Myocyte (in vitro differentiated cells): Measurements from ENCODE around the gene EFHD2. TPM values are rescaled to one million over a fixed set of nuclear protein-coding genes. Genes with fewer than 3 reads are reported as not detected.
"Not testable (repeated sequence)": the region's sequence is repeated elsewhere in the genome, so short reads cannot be mapped to it uniquely, and the experiment has no call there.

Source experiments
- DNase-seq: peaks from one replicate; pipeline ENCODE4 v3.0.0-alpha.2; 2012; ENCODE audit warnings: low read depth
- total RNA-seq: library from RNA; depleted of rRNA; stranded (reverse); fragments of >200 nt; gene quantifications from 2 replicates; pipeline ENCODE4 v1.2.3, GENCODE V29; 2014

Gene EFHD2
- total RNA-seq, 1 donor from 2014 or later: 84.4 TPM

DNA sequence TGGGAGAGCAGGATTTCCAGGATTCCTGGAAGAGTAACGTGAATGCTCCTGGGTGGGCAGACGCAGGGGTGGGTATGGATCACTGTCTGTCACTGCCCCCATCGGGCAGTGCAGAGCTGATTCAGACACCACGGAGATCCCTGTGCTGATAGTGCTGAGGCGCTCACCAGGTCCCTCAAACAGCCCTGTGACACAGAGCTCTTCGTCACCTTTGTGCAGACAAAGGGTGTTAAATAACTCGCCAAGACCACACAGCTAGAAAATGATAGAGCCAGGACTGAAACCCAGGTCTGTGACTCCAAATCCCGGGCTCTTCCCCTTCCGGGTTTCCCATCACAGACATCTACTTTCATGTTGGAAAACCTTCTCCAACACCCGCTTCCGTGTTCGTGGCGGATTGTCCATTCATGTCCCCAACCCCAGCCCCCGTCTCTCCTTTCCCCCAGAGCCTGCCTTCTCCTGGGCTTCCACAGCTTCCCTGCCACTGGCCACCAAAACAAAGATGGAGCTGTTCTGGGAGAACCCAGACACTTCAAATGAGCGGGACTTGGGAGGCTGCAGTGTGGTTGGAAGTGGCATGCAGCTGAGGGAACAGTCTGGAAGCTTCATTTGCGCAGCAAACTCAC is 2.6 kb downstream of the EFHD2 start:
- no peak for DNase-seq

DNA sequence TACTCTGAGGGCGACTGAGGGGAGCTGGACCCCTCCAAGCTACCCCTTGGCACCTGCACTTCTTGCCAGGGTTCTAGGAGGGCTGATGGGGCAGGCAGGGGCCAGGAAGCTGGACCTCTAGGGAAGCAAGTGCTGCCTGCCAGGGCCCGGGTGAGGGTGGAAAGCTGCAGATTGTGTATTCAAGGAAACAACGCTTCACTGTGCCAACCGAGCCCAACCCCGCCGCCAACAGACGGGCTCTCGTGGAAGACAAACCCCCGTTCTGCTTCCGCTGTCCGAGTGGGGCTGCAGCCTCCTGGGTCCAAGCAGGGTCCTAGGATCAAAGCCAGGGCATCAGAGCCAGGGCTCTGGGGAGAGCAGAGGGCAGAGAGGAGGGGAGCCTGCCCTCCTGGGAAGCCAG is 3.2 kb downstream of the EFHD2 start:
- no peak for DNase-seq

DNA sequence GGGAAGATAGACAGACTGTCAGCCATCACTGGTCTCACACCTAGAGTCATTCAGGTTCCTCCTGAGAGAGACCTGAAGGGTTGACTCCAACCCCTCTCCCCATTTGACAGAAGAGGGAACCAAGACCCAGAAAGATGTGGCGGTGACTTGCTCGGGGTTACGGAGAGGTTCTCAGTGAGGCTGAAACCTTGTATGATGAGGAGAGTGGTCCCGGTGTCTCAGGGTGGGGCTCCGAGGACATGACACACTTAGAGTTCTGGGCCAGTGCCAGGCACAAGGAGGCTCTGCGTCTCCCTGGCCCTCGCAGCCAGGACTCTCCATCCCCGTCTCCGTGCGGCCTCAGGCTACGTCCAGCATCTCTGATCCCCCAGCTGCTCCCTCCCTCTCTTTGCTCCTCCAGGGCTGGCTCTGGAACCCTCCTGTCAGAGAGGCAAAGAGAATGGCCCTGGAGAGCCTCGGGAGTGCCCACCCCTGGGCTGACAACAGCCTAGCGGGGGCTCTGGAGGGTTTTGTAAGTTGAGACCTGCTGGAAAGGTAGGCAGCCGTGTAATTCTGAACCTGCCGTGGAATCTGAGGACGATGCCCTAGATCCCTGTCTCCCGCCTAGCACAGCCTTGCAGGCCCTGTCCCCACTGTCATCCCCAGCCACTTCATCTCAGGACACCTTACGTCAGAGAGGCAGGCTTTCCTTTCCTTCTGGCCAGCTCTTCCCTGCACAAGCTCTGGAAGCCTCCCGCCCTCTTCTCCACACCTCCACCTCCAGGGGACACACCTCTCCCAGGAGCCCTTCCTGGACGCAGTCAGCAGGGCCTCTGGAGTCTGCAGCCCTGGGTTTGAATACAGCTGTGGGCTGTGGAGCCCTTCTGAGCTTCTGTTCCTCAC is 4.1 kb downstream of the EFHD2 start:
- no peak for DNase-seq

DNA sequence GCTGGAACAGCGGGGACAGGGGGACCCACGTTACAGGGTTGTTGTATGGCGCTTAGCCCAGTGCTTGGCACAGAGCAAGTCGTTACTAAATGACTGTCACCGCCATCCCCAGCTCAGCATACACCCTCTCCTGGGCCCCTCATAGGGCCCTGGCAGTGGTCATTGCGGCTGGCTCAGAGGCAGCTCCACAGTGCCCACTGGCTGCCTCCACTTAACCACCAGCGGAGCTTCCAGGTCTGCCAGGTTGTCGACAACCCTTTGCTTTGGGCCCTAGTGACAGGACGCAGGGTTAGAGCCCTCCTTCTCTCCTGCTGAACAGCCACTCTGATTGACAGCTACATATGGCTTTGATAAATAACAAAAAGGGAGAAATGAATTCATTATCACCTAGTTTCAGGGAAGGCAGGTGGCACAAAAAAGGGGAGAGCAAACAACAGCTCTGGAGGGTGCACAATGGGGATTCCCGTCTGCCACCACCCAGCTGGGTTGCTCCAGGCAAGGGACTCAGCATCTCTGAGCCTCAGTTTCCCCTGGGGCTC is 4.8 kb downstream of the EFHD2 start:
- no peak for DNase-seq

DNA sequence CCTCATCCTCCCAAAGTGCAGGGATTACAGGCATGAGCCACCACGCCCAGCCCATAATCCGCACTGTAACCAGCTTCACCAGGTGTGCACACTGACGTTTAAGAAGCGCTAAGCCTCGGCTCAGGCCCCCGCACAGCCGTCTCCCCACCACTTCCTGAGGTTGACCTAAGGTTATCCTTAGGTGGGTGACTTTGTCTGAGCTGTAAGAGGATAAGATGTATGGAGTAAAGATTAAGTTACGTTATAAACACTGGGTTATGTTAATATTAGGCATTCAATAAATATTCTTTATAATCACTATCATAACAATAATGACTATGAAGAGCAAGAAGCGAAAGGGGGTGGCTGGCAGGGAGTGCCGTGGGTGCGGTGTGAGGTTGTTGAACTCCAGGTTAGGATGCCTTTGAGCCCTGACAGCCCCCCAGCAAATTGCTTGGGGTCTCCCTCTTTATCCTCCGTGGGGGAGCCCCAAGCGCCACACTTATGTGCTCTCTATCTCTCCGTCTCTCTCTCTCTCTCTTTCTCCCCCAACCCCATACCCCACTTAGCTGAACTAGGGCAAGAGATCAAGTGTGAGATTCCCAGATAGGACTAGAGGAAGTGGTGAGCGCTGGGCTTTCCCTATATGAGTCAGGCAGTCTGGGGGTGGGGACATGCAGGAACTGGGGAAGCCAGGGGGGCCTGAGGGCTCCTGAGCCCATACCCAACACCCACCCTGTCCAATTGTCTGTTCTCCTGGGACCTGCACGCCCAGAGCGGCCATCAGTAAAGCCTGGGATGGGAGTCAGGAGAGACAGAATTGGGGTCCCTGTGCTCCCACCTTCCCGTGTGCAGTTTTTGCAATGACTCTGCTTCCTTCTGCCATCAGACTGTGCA is 7.6 kb downstream of the EFHD2 start:
- DNase-seq: no peak

DNA sequence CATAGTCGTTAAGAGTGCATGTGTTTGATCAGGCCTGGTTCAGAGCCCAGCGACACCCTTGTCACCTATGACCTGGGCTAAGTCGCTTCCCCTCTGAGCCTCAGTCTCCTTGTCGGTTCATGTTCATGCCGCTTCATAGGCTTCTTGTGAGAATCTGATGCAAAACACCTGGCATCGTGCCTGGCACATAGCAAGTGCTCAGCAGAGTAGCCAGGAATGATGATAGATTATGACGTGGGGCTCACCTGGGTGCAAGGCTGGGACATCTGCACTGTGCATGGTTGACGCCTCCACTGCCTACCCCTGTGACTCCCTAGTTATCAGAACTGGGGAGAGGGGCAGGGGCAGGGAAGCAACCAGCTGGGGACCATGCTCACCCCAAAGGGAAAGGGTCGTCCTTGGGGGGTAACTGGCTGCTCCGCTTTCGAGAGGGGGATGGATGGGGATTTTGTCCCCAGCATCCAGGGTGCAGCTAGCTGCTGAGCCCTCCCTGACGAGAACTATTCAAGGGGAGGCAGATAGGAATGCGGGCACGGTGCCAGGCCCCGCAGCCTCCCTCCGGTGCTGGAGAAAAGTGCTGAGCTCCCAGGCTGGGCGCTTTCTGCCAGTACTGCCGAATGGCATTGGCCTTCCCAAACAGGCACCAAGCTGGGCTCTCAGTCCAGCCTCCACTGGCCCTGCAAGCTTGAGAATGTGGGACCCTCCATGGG is 9.3 kb downstream of the EFHD2 start:
- no peak for DNase-seq

DNA sequence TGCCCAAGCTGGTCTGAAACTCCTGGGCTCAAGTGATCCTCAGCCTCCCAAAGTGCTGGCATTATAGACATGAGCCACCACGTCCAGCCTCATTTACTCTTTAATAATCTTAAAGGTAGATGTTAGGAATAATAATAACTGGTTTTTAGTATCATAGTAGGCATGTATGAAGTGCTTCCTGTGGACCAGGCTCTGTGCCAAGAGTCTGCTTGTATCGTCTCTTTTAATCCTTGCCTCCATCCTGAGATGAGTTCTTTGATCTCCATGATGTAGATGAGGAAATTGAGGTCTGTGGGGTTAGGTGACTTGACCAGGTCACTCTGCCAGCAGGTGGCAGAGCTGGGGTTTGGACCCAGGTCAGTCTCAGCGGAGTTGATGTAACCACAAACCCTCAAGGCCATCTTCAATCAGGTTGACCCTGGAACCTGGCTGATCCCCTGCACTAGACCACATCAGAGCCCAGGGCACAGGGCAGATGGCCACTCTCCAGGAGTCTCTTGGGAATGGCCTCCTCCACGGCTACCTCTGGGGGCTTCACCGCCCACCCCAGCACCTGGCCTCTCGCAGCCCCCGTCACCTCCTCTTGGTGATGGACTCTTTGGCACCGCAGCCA is 11.3 kb downstream of the EFHD2 start:
- no peak for DNase-seq

DNA sequence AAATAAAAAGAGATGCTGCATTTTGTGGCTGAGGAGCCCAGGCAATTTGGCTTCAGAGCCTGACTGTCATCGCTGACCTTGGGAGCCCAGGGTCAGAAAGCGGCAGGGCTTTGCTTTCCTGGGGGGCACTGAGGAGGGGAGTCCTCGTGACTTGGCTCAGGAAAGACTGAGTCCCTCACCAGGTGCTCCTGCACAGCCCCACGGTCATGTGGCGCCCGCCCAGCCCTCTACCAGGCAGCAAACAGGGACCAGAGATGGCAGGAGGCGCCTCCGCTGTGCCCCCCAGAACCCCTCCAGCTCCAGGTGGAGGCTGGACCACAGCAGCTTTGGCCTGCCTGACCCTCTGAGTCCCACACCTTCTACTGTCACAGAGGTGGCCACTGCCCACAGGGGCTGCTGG is 13.2 kb downstream of the EFHD2 start:
- DNase-seq: no peak

DNA sequence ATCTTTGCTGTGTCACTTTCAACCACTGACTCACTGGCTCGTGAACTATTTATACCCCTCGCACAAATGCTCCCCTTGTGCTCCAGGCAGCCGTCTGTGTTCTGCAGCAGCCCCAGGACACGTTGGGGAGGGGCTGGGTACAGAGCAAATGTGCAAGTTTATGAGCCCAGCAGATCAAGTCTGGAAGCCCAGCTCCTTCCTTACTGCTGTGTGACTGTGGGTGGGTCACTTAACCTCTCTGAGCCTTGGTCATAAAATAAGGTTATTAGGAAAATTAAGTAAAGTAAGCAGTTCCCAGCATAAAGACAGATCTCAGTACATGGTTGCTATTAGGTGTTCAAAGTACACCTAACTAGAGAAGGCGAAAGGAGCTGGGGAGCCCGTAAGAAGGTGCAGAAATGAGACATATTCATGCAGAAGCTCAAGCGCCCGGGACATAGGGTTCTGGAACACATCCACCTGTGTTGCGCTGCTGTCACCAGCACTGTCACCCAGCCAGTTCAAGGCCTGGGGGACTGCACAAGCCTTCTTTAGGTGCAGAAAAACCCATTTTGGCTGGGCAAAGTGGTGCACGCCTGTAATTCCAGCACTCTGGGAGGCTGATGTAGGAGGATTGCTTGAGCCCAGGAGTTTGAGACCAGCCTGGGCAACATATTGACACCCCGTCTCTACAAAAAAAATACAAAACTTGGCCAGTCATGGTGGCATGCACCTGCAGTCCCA is 13.8 kb downstream of the EFHD2 start:
- DNase-seq: peak; percentile 86

DNA sequence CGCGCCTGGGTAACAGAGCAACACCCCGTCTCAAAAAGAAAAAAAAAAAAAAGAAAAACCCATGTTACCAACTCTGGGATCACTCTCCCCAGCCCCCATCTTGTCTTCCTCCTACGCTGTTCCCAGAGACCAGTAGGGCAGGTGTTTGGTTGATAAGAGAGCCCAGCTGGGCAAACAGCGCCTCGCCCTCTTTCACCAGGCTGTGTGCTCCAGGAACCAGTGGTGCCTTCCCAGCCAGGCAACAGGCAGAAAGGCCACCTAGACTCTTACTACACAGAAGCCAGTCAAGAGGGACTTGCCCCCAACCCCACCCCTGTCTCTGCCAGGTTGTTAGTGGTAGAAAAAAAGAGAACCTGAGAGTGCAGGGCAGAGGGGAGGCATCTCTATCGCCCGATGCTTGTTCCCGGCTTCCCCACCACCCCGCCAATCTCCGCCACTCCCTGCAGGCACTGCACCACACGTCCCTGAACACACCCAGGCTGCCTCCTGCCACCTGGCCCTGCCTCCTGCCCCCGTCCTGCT is 14.5 kb downstream of the EFHD2 start:
- peak; percentile 72 for DNase-seq

DNA sequence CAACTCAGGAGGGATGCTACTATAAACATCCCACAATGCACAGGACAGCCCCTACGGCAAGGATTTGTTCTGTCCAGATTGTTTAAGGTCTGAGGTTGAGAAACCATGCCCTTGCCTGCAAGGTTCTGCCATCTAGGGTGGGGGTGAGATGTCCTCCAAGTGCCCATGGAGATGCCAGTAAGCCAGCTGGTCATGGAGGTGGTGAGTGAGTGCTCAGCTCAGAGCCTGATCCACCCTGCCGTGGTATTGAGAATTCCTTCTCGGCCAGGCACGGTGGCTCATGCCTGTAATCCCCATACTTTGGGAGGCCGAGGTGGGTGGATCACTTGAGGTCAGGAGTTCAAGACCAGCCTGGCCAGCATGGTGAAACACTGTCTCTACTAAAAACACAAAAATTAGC is 15.3 kb downstream of the EFHD2 start:
- peak; percentile 80 for DNase-seq

DNA sequence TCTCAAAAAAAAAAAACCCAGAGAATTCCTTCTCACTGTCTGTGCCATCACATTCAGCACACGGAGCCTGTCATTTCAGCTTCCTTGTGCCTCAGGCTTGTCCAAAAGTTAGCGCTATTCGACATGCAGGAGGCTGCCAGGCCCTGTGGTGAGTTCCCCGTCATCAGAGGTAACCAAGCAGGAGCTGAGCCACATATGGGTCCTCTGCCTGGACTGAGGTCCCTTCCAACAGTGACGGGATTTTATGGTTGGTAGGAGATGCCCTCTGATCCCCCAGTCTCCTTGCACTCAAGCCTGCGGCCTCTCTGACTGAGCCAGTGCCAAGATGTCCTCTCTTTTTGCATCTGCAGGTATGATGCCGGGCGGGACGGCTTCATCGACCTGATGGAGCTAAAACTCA is 15.8 kb downstream of the EFHD2 start:
- no peak for DNase-seq

DNA sequence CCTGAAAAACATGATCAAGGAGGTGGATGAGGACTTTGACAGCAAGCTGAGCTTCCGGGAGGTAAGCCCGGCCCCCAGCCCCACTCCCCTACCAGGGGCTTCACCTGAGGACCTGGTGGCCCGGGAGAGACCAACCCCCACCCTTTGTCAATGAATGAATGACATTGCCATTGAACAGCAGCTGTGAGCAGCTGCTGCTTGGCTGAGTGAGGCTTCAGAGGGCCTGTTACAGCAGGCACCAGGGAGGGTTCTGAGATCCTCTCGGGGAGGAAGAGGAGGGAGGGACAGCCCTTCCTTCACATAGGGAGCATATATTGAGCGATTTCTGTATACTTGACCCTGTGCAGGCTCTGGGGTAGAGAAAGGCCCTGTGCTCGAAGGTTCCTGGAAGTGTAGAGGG is 16.3 kb downstream of the EFHD2 start:
- DNase-seq: peak; percentile 69

DNA sequence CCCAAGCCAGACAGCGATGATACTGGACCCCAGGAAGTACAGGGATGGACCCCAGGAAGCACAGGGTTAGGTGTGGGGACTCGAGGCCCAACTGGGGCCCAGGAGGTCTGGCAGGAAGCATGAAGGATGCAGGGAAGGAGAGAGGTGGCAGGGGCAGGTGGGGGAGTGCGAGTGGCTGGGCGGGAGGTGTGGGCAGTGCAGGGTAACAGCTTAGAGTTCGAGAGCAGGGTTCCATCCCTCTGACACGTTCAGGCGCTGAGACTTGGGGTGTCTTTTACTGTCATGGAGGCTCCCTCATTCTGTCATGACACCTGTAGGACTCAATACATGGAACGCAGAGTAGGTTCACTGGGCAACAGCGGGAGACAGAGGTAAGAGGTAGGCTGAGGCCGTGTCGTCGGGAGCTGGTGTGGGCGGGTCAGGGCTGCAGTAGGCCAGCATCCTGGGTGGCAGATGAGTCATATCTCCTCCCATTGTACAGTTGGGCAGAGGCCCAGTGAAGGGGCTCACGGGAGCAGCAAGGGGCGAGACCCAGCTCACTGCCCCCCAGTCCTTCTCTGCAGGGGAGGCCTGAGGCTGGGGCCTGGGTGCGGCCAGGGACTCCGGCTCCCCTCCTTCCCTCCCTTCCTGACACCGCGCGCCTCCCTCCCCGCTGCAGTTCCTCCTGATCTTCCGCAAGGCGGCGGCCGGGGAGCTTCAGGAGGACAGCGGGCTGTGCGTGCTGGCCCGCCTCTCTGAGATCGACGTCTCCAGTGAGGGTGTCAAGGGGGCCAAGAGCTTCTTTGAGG is 17.0 kb downstream of the EFHD2 start:
- no peak for DNase-seq

DNA sequence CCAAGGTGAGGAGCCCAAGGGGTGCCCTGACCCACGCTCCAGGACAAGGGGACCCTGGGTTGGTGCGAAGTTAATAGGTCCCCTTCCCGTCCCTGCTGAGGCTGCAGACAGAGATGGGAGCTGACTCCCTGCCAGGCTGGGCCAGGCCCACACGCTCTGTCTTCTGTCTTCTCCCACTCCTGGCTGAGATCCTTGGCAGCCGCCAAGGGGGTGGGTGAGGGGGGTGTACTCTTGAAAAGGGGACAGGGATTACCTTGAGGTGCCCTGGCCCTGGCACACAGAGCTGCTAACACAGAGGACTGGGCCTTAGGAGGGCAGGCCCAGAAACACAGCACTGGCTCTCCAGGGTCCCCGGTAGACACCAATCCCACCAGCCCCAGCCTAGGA is 17.6 kb downstream of the EFHD2 start:
- DNase-seq: no peak

DNA sequence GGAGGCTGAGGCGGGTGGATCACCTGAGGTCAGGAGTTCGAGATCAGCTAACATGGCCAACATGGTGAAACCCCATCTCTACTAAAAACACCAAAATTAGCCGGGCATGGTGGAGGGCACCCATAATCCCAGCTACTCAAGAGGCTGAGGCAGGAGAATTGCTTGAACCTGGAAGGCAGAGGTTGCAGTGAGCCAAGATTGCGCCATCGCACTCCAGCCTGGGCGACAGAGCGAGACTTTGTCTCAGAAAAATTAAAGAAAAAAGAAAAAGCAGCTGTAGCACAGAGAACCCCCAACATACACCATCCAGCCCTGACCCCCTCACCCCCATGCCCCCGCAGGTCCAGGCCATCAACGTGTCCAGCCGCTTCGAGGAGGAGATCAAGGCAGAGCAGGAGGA is 18.6 kb downstream of the EFHD2 start:
- not testable (repeated sequence) for DNase-seq

DNA sequence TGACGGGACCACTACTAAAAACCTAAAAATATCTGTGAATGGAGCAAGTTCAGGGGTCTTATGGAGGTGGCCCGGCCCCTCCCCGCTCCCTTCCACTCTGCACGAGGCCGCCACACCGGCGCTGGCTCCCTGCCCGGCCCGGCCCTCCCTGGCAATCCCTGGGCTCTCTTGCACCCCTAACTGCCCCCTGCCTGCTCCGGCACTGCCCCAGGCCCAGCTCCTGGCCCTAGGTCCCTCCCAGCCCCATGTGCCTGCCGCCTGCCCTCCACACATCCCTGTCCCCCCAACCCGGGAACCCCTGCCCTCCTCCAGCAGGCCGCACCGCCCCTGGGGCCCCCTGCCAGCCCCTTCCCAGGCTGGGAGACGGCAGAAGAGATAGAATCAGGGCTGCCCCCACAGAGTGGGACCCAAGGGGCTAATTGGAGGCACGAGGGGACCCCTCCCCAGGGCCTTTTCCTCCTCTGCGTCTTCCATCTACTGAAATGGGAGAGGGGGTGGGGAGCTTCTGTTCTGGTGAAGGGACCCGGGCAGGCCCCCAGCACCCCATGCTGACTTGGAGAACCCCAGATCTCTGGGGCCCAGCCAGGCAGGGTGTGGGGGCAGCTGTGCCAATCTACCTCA is 19.2 kb downstream of the EFHD2 start:
- no peak for DNase-seq

DNA sequence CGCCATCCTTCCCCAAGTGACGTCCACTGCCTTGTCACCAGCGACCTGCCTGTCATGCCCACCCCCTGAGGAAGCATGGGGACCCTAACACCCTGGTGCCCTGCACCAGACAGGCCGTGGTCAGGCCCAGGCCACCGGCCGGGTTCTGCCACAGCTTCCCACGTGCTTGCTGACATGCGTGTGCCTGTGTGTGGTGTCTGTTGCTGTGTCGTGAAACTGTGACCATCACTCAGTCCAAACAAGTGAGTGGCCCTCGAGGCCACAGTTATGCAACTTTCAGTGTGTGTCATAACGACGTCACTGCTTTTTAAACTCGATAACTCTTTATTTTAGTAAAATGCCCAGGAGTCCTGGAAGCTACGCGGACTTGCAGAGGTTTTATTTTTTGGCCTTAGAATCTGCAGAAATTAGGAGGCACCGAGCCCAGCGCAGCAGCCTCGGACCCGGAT is 20.0 kb downstream of the EFHD2 start:
- DNase-seq: no peak
